Natural killer cell (primary cell): Measurements from ENCODE around the gene NHERF1. TPM values are rescaled to one million over a fixed set of nuclear protein-coding genes. Genes with fewer than 3 reads are reported as not detected.
A peak's percentile ranks its signal among the peaks of the same experiment; 100 is the strongest.

Experiments used
- ATAC-seq, 3 donors: fragments of 150-1000 bp in 2 of 3; fragments of 200-7000 bp in 1 of 3; cut with Tn5 transposase; 1 replicate in 1 of 3; 2 replicates in 2 of 3; pipeline ENCODE4 v1.10.0; 2021; ENCODE audit warnings: mild to moderate bottlenecking in 2 of 3, moderate library complexity in 2 of 3
- DNase-seq, 2 donors: peaks; one replicate each; pipeline versions ENCODE4 v3.0.0 to v3.0.0-alpha.2; 2013 to 2021; ENCODE audit warnings: mixed read lengths in 1 of 2
- H3K27ac ChIP-seq: one replicate; pipeline ENCODE4 v1.5.1; 2013; ENCODE audit warnings: mild to moderate bottlenecking, low read length
- H3K27me3 ChIP-seq: one replicate; pipeline ENCODE4 v1.6.1; 2013; ENCODE audit warnings: low read length; ENCODE audit not compliant: control insufficient read depth, insufficient read depth
- H3K36me3 ChIP-seq: one replicate; pipeline ENCODE4 v1.6.1; 2013; ENCODE audit warnings: low read length; ENCODE audit not compliant: control insufficient read depth, insufficient read depth
- H3K4me1 ChIP-seq: one replicate; pipeline ENCODE4 v1.6.1; 2013; ENCODE audit warnings: low read length; ENCODE audit not compliant: control insufficient read depth, insufficient read depth
- H3K4me3 ChIP-seq: one replicate; pipeline ENCODE4 v1.5.1; 2013; ENCODE audit warnings: low read length
- H3K9me3 ChIP-seq: one replicate; pipeline ENCODE4 v1.6.1; 2013; ENCODE audit warnings: low read length; ENCODE audit not compliant: control insufficient read depth, insufficient read depth
- H3K27ac Mint-ChIP-seq, 2 donors: one replicate each; pipeline ENCODE4 v1.8.0; 2022; ENCODE audit warnings: mild to moderate bottlenecking in 2 of 2, mixed read lengths in 2 of 2, moderate library complexity in 1 of 2
- H3K27me3 Mint-ChIP-seq, 2 donors: one replicate each; pipeline ENCODE4 v1.8.0; 2022; ENCODE audit warnings: low read depth in 2 of 2, mixed read lengths in 2 of 2
- H3K36me3 Mint-ChIP-seq: one replicate; pipeline ENCODE4 v1.8.0; 2022; ENCODE audit warnings: mixed read lengths
- H3K4me1 Mint-ChIP-seq, 2 donors: one replicate each; pipeline ENCODE4 v1.8.0; 2022; ENCODE audit warnings: mixed read lengths in 2 of 2
- H3K4me3 Mint-ChIP-seq: one replicate; pipeline ENCODE4 v1.8.0; 2022; ENCODE audit warnings: mild to moderate bottlenecking, moderate library complexity, mixed read lengths
- H3K9me3 Mint-ChIP-seq, 2 donors: one replicate each; pipeline ENCODE4 v1.8.0; 2022; ENCODE audit warnings: mixed read lengths in 2 of 2
- CTCF ChIP-seq: fragments of 200-600 bp; IDR thresholded peaks from one replicate; pipeline ENCODE4 v1.8.0; 2022; ENCODE audit warnings: antibody characterized with exemption
- WGBS: methylation state at CpG from one replicate; pipeline ENCODE4 v1.1.7; 2013; ENCODE audit warnings: missing lambda C conversion rate; ENCODE audit not compliant: insufficient coverage; 5-methylcytosine and 5-hydroxymethylcytosine counted together
- intact Hi-C: fragments of 100-400 bp; cut with micrococcal nuclease; formaldehyde crosslinking; loops from one replicate; pipeline ENCODE4 v1.14.2; 2022
- total RNA-seq, 4 donors: library from RNA; stranded (reverse); fragments of 120-200 nt in 1 of 4; gene quantifications; one replicate each; pipeline versions ENCODE4 v1.2.3 to v1.2.4, GENCODE V29; 2013 to 2022

Gene NHERF1
- total RNA-seq, 3 donors from 2014 or later (not counting 1 experiment from before 2014, with no cell fraction given): 323 to 372 (median 362) TPM

GRCh38 chr17:74769266-74769855 lies 20.9 kb downstream of the NHERF1 start:
- Histone ChIP-seq H3K27ac (no peak overlapping the region), H3K36me3 (peaks cover 87% of the 10 kb centered on the region), H3K27me3 (no peaks in the 10 kb centered on the region), H3K9me3 (no peaks in the 10 kb centered on the region), H3K4me3 (no peak overlapping the region), H3K4me1 (peaks cover 37% of the 10 kb centered on the region)
- intact Hi-C loops: no loop called here
- DNase-seq (no peak), ATAC-seq (no peak)
- no peaks in the 10 kb centered on the region for H3K9me3 Mint-ChIP-seq
- 75% methylated on average over 6 of the region's 6 CpGs for WGBS
- H3K27ac Mint-ChIP-seq: peak overlapping the region; percentile 81 to 84
- no peak overlapping the region for H3K4me3 Mint-ChIP-seq
- TF ChIP-seq CTCF: no peak
- peaks cover 23 to 47% of the 10 kb centered on the region in 2 donors for H3K4me1 Mint-ChIP-seq
- peaks cover 7% of the 10 kb centered on the region for H3K36me3 Mint-ChIP-seq
- no peaks in the 10 kb centered on the region for H3K27me3 Mint-ChIP-seq

- Histone ChIP-seq H3K4me1 (peaks cover 39% of the 10 kb centered on the region), H3K27me3 (no peaks in the 10 kb centered on the region), H3K27ac (no peak overlapping the region), H3K9me3 (no peaks in the 10 kb centered on the region), H3K4me3 (no peak overlapping the region), H3K36me3 (peaks cover 81% of the 10 kb centered on the region)
- peaks cover 23 to 44% of the 10 kb centered on the region in 2 donors for H3K4me1 Mint-ChIP-seq
- ATAC-seq (no peak), DNase-seq (no peak)
- intact Hi-C loops: loop anchor here (1.0 kb wide), 2 partner anchors 26 to 113 kb away; no protein-coding TSS in a partner anchor
- TF ChIP-seq CTCF: no peak
- H3K4me3 Mint-ChIP-seq: no peak overlapping the region
- no peaks in the 10 kb centered on the region for H3K27me3 Mint-ChIP-seq
- H3K36me3 Mint-ChIP-seq: peaks cover 7% of the 10 kb centered on the region
- 91% methylated on average over 4 of the region's 5 CpGs for WGBS
- peak overlapping the region; percentile 82 to 84 for H3K27ac Mint-ChIP-seq
- H3K9me3 Mint-ChIP-seq: no peaks in the 10 kb centered on the region
These were observed 21.5 kb downstream of the NHERF1 start for GRCh38 chr17:74769856-74770497.

- Mint-ChIP-seq H3K4me1 (peaks cover 27 to 45% of the 10 kb centered on the region in 2 donors), H3K4me3 (peak overlapping the region; percentile 13), H3K36me3 (peaks cover 7% of the 10 kb centered on the region), H3K27ac (peak overlapping the region; percentile 82 to 84), H3K9me3 (no peaks in the 10 kb centered on the region), H3K27me3 (no peaks in the 10 kb centered on the region)
- DNase-seq (peak; percentile 67 to 87), ATAC-seq (peak; percentile 86 to 96 (median 95))
- H3K27ac ChIP-seq: no peak overlapping the region
- WGBS: 66% methylated on average over 16 of the region's 16 CpGs
- H3K4me1 ChIP-seq: peaks cover 46% of the 10 kb centered on the region
- H3K27me3 ChIP-seq: no peaks in the 10 kb centered on the region
- intact Hi-C loops: loop anchor here (1.0 kb wide), 2 partner anchors 26 to 113 kb away; no protein-coding TSS in a partner anchor
- peaks cover 76% of the 10 kb centered on the region for H3K36me3 ChIP-seq
- H3K4me3 ChIP-seq: no peak overlapping the region
- peak; percentile 76 for TF ChIP-seq CTCF
- H3K9me3 ChIP-seq: no peaks in the 10 kb centered on the region
These were observed 22.3 kb downstream of the NHERF1 start for GRCh38 chr17:74770498-74771318.
